ENCODE measurements around the gene SUSD4. TPM values are rescaled to one million over a fixed set of nuclear protein-coding genes. Genes with fewer than 3 reads are reported as not detected.
"Not testable (repeated sequence)": the region's sequence is repeated elsewhere in the genome, so short reads cannot be mapped to it uniquely, and the experiment has no call there.

SUSD4 gene
- total RNA-seq, 5 donors from 2014 or later (not counting 1 experiment from before 2014, with no cell fraction given): 1.3 to 16.7 (median 6.4) TPM

DNA sequence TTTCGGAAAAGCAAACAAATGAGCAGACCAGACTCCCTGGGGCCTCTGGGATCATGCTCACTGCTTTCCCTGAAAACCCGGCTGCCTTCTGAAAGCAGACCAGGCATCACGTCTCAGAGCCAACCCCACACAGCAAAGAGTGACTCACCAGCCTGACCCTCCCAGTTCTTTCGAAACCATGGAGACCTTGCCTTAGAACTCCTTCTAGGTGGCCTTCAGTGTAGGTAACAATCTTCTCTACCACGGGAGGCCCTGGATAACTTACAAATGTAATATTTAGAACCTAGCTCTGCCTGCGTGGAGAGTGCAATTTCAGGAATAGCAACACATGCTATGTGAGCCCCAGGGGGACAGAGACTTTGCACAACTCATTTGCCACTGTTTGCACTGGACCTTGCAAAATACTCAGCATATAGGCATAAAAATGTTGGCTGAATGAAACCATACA, 105.2 kb downstream of the SUSD4 start:
- WGBS (ENCODE audit: insufficient coverage): 87% methylated on average over 6 of the region's 6 CpGs
- POLR2A ChIA-PET: no interaction called here

GRCh38 chr1:223257856-223258550, 106.0 kb downstream of the SUSD4 start:
- H3K27ac ChIP-seq (ENCODE audit: low read length): no peak overlapping the region
- Mint-ChIP-seq H3K4me3 (no peak overlapping the region), H3K27me3 (no peaks in the 10 kb centered on the region), H3K4me1 (peaks cover 3 to 16% (median 4%) of the 10 kb centered on the region in 3 donors), H3K36me3 (peaks cover 5% of the 10 kb centered on the region), H3K27ac (no peak overlapping the region), H3K9me3 (no peaks in the 10 kb centered on the region)
- H3K4me1 ChIP-seq (ENCODE audit: control insufficient read depth in 1 of 2, extremely low read depth in 1 of 2, insufficient read depth in 2 of 2, low read length in 2 of 2): no peaks in the 10 kb centered on the region
- WGBS (ENCODE audit: insufficient coverage): 78% methylated on average over 8 of the region's 8 CpGs
- no peak overlapping the region for H3K4me3 ChIP-seq (ENCODE audit: control insufficient read depth in 1 of 2, extremely low read depth in 1 of 2, low read length in 1 of 2)
- H3K36me3 ChIP-seq (ENCODE audit: control insufficient read depth in 2 of 2, extremely low read depth in 1 of 2, insufficient read depth in 1 of 2, low read length in 1 of 2): no peaks in the 10 kb centered on the region
- H3K9me3 ChIP-seq: no peaks in the 10 kb centered on the region
- no peaks in the 10 kb centered on the region for H3K27me3 ChIP-seq (replicated peaks in 1 of 2; ENCODE audit: control insufficient read depth in 2 of 2, extremely low read depth in 1 of 2, insufficient read depth in 2 of 2, low read length in 1 of 2)
- ChIA-PET POLR2A (interaction anchor here in 1 of 2 donors (0.8 kb wide), 1 partner anchor 15 kb away, joined by 12 read pairs; no protein-coding TSS in a partner anchor), CTCF (no interaction called here)
- ATAC-seq (replicated peaks in 1 of 4) (no peak), DNase-seq (no peak)

More for the DNA sequence above, 105.2 kb downstream of the SUSD4 start:
- Mint-ChIP-seq H3K27ac (no peak overlapping the region), H3K27me3 (no peaks in the 10 kb centered on the region), H3K9me3 (no peaks in the 10 kb centered on the region), H3K4me1 (peaks cover 0 to 8% (median 0%) of the 10 kb centered on the region in 3 donors), H3K4me3 (no peak overlapping the region), H3K36me3 (peaks cover 7% of the 10 kb centered on the region)
- no peaks in the 10 kb centered on the region for H3K9me3 ChIP-seq
- no peaks in the 10 kb centered on the region for H3K36me3 ChIP-seq (ENCODE audit: control insufficient read depth in 2 of 2, extremely low read depth in 1 of 2, insufficient read depth in 1 of 2, low read length in 1 of 2)
- no peak for DNase-seq
- no peaks in the 10 kb centered on the region for H3K4me1 ChIP-seq (ENCODE audit: control insufficient read depth in 1 of 2, extremely low read depth in 1 of 2, insufficient read depth in 2 of 2, low read length in 2 of 2)
- H3K4me3 ChIP-seq (ENCODE audit: control insufficient read depth in 1 of 2, extremely low read depth in 1 of 2, low read length in 1 of 2): no peak overlapping the region
- CTCF ChIA-PET: no interaction called here
- H3K27me3 ChIP-seq (replicated peaks in 1 of 2; ENCODE audit: control insufficient read depth in 2 of 2, extremely low read depth in 1 of 2, insufficient read depth in 2 of 2, low read length in 1 of 2): no peaks in the 10 kb centered on the region
- ATAC-seq (replicated peaks in 1 of 4): no peak
- H3K27ac ChIP-seq (ENCODE audit: low read length): no peak overlapping the region

GRCh38 chr1:223256034-223256433, 107.9 kb downstream of the SUSD4 start:
- H3K4me1 Mint-ChIP-seq: peaks cover 3 to 17% (median 4%) of the 10 kb centered on the region in 3 donors
- no peak for ATAC-seq (replicated peaks in 1 of 4)
- H3K27me3 ChIP-seq (replicated peaks in 1 of 2; ENCODE audit: control insufficient read depth in 2 of 2, extremely low read depth in 1 of 2, insufficient read depth in 2 of 2, low read length in 1 of 2): no peaks in the 10 kb centered on the region
- no peak for DNase-seq
- WGBS (ENCODE audit: insufficient coverage): 95% methylated on average over 2 of the region's 3 CpGs
- no peaks in the 10 kb centered on the region for H3K27me3 Mint-ChIP-seq
- POLR2A ChIA-PET: no interaction called here
- H3K9me3 Mint-ChIP-seq: no peaks in the 10 kb centered on the region
- H3K9me3 ChIP-seq: no peaks in the 10 kb centered on the region
- peaks cover 7% of the 10 kb centered on the region for H3K36me3 Mint-ChIP-seq
- no peaks in the 10 kb centered on the region for H3K36me3 ChIP-seq (ENCODE audit: control insufficient read depth in 2 of 2, extremely low read depth in 1 of 2, insufficient read depth in 1 of 2, low read length in 1 of 2)
- CTCF ChIA-PET: no interaction called here
- no peak overlapping the region for H3K27ac Mint-ChIP-seq
- H3K4me1 ChIP-seq (ENCODE audit: control insufficient read depth in 1 of 2, extremely low read depth in 1 of 2, insufficient read depth in 2 of 2, low read length in 2 of 2): no peaks in the 10 kb centered on the region
- no peak overlapping the region for H3K27ac ChIP-seq (ENCODE audit: low read length)
- no peak overlapping the region for H3K4me3 Mint-ChIP-seq
- H3K4me3 ChIP-seq (ENCODE audit: control insufficient read depth in 1 of 2, extremely low read depth in 1 of 2, low read length in 1 of 2): no peak overlapping the region

- ATAC-seq (replicated peaks in 1 of 4): no peak
- H3K36me3 ChIP-seq (ENCODE audit: control insufficient read depth in 2 of 2, extremely low read depth in 1 of 2, insufficient read depth in 1 of 2, low read length in 1 of 2): no peaks in the 10 kb centered on the region
- no peak for DNase-seq
- POLR2A ChIA-PET: no interaction called here
- no peak overlapping the region for H3K27ac ChIP-seq (ENCODE audit: low read length)
- peaks cover 4 to 5% of the 10 kb centered on the region in 2 experiments for H3K4me1 ChIP-seq (ENCODE audit: control insufficient read depth in 1 of 2, extremely low read depth in 1 of 2, insufficient read depth in 2 of 2, low read length in 2 of 2)
- CTCF ChIA-PET: interaction anchor here in 1 of 2 donors (0.7 kb wide), 1 partner anchor 1172 kb away, joined by 3 read pairs; no protein-coding TSS in a partner anchor
- H3K27me3 ChIP-seq (replicated peaks in 1 of 2; ENCODE audit: control insufficient read depth in 2 of 2, extremely low read depth in 1 of 2, insufficient read depth in 2 of 2, low read length in 1 of 2): no peaks in the 10 kb centered on the region
- no peak overlapping the region for H3K4me3 ChIP-seq (ENCODE audit: control insufficient read depth in 1 of 2, extremely low read depth in 1 of 2, low read length in 1 of 2)
- no peak overlapping the region for H3K27ac Mint-ChIP-seq
- H3K27me3 Mint-ChIP-seq: no peaks in the 10 kb centered on the region
- no CpG with 5 or more reads among the region's 3 CpGs for WGBS (ENCODE audit: insufficient coverage)
- H3K36me3 Mint-ChIP-seq: peaks cover 7% of the 10 kb centered on the region
- H3K4me3 Mint-ChIP-seq: no peak overlapping the region
- peaks cover 12 to 28% (median 18%) of the 10 kb centered on the region in 3 donors for H3K4me1 Mint-ChIP-seq
- H3K9me3 Mint-ChIP-seq: no peaks in the 10 kb centered on the region
- no peaks in the 10 kb centered on the region for H3K9me3 ChIP-seq
Observed at GRCh38 chr1:223253916-223254315, 110.1 kb downstream of the SUSD4 start.

DNA sequence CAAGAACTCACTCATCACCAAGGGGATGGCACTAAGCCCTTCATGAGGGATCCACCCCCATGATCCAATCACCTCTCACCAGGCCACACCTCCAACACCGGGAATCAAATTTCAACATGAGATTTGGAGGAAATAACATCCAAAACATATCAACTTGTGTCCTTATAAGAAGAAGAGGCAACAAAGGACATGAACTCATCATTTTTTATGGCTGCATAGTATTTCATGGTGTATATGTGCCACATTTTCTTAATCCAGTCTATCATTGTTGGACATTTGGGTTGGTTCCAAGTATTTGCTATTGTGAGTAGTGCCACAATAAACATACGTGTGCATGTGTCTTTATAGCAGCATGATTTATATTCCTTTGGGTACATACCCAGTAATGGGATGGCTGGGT, 112.6 kb downstream of the SUSD4 start:
- not testable (repeated sequence) for H3K4me3 Mint-ChIP-seq

DNA sequence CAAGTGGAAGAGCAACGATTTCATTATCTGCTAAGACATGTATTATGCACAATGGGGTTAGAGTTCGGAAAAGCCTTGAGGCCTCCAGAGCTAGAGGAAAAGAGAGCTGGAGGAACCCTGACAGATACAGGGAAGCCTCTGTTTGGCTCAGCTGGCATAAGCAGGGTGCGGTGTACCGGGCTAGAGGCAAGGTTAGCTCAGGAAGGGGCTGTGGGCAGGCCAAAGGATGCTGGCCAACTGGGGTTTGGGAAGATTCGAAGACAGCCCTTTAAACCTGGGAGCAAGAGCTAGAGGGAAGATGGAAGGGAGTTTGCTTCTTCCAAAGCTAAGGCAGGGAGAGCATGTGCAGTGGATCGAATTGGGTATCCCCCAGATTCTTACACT, 113.4 kb downstream of the SUSD4 start:
- POLR2A ChIA-PET: no interaction called here

More for the DNA sequence above, 112.6 kb downstream of the SUSD4 start:
- ATAC-seq (replicated peaks in 1 of 4); H3K36me3 Mint-ChIP-seq; H3K36me3 ChIP-seq (ENCODE audit: control insufficient read depth in 2 of 2, extremely low read depth in 1 of 2, insufficient read depth in 1 of 2, low read length in 1 of 2); H3K9me3 Mint-ChIP-seq; H3K27ac Mint-ChIP-seq; H3K27ac ChIP-seq (ENCODE audit: low read length); H3K4me3 ChIP-seq (ENCODE audit: control insufficient read depth in 1 of 2, extremely low read depth in 1 of 2, low read length in 1 of 2); H3K9me3 ChIP-seq; DNase-seq; H3K27me3 ChIP-seq (replicated peaks in 1 of 2; ENCODE audit: control insufficient read depth in 2 of 2, extremely low read depth in 1 of 2, insufficient read depth in 2 of 2, low read length in 1 of 2); CTCF ChIA-PET; POLR2A ChIA-PET; H3K27me3 Mint-ChIP-seq: not testable (repeated sequence)
- WGBS (ENCODE audit: insufficient coverage): no CpG with 5 or more reads among the region's 2 CpGs
- peaks cover 25 to 38% (median 35%) of the 10 kb centered on the region in 3 donors for H3K4me1 Mint-ChIP-seq
- peaks cover 17 to 19% of the 10 kb centered on the region in 2 experiments for H3K4me1 ChIP-seq (ENCODE audit: control insufficient read depth in 1 of 2, extremely low read depth in 1 of 2, insufficient read depth in 2 of 2, low read length in 2 of 2)

More for the DNA sequence above, 113.4 kb downstream of the SUSD4 start:
- Histone ChIP-seq H3K27ac (ENCODE audit: low read length) (no peak overlapping the region), H3K4me1 (ENCODE audit: control insufficient read depth in 1 of 2, extremely low read depth in 1 of 2, insufficient read depth in 2 of 2, low read length in 2 of 2) (peaks cover 17 to 19% of the 10 kb centered on the region in 2 experiments), H3K27me3 (replicated peaks in 1 of 2; ENCODE audit: control insufficient read depth in 2 of 2, extremely low read depth in 1 of 2, insufficient read depth in 2 of 2, low read length in 1 of 2) (peaks cover 0 to 6% of the 10 kb centered on the region in 2 experiments), H3K36me3 (ENCODE audit: control insufficient read depth in 2 of 2, extremely low read depth in 1 of 2, insufficient read depth in 1 of 2, low read length in 1 of 2) (no peaks in the 10 kb centered on the region), H3K4me3 (ENCODE audit: control insufficient read depth in 1 of 2, extremely low read depth in 1 of 2, low read length in 1 of 2) (no peak overlapping the region), H3K9me3 (no peaks in the 10 kb centered on the region)
- no peaks in the 10 kb centered on the region for H3K9me3 Mint-ChIP-seq
- H3K4me1 Mint-ChIP-seq: peaks cover 25 to 39% (median 38%) of the 10 kb centered on the region in 3 donors
- H3K27me3 Mint-ChIP-seq: no peaks in the 10 kb centered on the region
- DNase-seq (no peak), ATAC-seq (replicated peaks in 1 of 4) (no peak)
- CTCF ChIA-PET: interaction anchor here (0.6 kb wide), 2 partner anchors 20 to 106 kb away, joined by 4 to 7 read pairs; no protein-coding TSS in a partner anchor
- 83% methylated on average over 6 of the region's 6 CpGs for WGBS (ENCODE audit: insufficient coverage)
- no peak overlapping the region for H3K27ac Mint-ChIP-seq
- peaks cover 2% of the 10 kb centered on the region for H3K36me3 Mint-ChIP-seq
- no peak overlapping the region for H3K4me3 Mint-ChIP-seq
